Measurements from ENCODE around the gene HES1.

The HES1 gene

DNA sequence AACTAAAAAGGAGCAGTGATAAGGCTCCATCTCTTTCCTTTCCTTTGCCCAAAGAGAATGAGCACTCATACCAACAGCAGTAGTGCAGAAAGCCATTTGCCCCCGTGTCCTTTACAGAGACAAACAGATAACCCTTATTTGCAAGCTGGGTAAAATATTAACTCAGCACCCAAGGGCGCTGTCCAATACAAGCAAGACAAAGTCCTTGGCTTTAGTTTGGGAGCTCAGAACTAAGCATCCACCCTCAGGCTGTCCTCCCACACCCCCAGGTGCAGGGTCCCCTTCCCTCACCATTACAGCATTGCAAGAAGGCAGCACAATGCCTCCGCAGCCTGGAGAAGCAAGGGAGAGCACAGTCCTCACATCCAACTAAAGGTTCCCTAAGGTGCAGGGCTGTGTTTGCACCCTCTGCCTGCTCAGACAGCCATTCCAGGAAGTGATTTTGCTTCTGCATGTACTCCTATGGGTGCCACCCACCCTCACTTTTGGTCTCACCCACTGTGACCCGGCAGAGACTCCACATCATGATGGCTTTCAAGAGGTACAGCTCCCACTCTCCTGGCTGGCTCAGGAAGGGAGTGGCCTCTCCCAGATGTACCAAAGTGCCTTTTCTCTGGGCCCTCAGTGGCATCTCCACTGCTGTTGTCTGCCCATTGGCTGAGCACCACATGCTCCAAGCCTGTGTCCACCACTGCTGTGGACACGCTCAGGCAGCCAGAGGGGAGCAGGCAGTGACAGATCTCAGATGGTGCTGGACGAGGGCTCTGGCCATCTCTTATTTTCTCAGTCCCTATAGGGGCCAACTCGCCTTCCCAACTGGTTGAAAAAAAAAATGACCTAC lies 34.1 kb upstream of the HES1 start:
- peak; percentile 82 for FAIRE-seq

DNA sequence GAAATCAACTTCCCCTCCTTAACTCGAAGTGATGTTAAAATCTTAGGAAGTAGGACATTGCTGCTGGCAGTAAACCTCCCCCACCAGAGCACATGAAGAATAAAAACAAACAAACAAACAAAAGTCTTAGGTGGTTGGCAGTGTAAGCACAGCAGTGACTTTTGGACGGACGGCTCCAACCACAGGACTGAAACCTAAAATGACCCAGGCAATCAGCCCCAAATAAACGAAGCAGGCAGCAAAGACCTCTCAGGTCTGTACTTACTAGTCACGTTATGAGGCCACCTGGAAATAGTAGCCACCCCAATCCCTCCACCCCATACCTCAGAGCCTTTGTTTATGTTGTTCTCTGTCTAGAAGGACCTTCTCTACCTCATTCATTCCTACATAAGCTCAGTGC lies 33.5 kb upstream of the HES1 start:
- FAIRE-seq, result no peak
- no peak for DNase-seq (ENCODE audit: extremely low spot score, insufficient read length, low read depth)

More for the DNA sequence above, 34.1 kb upstream of the HES1 start:
- no peak for DNase-seq (ENCODE audit: extremely low spot score, insufficient read length, low read depth)

DNA sequence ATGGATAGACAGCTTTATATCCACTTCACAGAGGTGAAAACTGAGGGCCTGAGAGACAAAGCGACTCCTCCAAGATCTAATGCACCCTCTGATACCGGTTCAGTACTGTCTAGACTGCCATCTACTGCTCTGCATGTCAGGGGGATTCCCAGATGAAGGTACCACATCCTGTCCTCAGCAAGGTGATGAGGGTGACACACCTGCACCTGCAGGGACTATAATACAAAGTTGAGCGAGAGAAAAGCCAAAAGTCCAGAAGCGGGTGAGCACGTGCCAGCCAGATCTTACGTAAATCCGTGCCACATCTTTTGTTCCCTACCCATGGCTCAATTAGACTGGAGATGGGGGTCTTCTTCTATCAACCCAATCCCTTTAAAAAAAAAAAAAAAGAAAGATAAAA lies 32.4 kb upstream of the HES1 start:
- FAIRE-seq (peak; percentile 44), DNase-seq (ENCODE audit: extremely low spot score, insufficient read length, low read depth) (peak; percentile 22)

DNA sequence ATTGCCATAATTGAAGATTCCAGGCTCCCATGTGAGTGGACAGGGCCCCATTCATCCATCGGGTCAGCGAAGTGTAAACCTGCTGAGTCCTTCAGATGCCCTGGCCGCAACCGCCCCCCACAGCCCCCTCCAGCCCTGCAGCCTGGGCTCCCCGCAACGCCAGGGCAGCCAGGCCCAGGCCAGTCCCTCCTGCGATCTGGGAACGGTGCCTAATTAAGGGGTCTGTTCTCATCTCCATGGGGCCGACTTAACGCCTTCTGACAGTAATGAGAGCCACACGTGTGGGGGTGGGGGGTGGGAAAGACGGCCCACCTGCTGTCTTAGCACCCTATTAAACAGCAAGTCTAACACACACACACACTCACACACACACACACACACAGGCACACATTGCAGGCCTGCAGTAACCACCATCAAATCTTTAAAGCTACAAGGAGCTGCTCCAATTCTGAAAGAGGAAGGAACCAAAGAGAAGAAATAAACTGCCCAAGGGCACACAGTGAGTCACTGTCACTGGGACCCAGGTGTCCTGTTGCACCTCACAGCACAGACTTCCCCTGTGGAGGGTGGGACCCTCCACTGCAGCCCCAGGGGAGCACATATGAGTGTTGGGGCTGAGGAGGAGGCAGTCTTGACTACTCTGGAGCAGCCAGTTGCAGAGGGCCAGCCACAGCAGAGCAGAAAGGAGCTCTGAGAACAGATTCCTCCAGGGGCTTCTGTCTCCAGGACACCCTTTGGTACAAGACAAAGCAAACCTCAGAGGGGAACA lies 31.8 kb upstream of the HES1 start:
- peak; percentile 42 for FAIRE-seq
- DNase-seq (ENCODE audit: extremely low spot score, insufficient read length, low read depth), result no peak

DNA sequence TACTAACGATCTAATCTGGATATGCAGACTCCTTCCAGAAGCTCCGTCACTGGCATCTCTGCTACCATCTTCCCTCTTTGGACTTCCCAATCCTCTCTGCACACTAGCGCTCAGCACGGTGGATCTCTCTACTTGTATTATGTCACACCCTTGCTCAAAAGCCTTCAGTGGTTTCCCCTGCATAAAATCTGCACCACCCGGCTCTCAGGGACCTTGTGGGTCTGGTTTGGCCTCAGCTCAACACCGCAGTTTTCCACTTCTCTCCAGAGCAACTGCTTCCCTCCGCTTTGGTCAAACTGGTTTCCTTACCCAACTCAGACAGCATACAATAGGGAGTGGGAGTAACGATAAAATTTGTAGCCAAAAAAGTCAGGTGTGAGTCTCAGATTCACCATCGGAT lies 30.7 kb upstream of the HES1 start:
- DNase-seq (ENCODE audit: extremely low spot score, insufficient read length, low read depth), result no peak

DNA sequence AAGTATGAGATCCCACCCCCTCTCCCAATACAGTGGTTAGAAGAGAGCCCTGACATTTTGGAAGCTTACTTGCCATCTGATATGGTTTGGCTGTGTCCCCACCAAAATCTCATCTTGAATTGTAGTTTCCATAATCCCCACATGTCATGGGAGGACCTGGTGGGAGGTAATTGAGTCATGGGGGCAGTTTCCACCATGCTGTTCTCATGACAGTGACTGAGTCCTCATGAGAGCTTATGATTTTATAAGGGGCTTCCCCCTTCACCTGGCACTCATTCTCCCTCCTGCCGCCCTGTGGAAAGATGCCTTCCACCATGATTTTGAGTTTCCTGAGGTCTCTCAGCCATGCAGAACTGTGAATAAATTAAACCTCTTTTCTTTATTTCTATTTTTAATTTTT lies 28.8 kb upstream of the HES1 start:
- FAIRE-seq (no peak), DNase-seq (ENCODE audit: extremely low spot score, insufficient read length, low read depth) (no peak)

More for the DNA sequence above, 30.7 kb upstream of the HES1 start:
- FAIRE-seq, result no peak

DNA sequence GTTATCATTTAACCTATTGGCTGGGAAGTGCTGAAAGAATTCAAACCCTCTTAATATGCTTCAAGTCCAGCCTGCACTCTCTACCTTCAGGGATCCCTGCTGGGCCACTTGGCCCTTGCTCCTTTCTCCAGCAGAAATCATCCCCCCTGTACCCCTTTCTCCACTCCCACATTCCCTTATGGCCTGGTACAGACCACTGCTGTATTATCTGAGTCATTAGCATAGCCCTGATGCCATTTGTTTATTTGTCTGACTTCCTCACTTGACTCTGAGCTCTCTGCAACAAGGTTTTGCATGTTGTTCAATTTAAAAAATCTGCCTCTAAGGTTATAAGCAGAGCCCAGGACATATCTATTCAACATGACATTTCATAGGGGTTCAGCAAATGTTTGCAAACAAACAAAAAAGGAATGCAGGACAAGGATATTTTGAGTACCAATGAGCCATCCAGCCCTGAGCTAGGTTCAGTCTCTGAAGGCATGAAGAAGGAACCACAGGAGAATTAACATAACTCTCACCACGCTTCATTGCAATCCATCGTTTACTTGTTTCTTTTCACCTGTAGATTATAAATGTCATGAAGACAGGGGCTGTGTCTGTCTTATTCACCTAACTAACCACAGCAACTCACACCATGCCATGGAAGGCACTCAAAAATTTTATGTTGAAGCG lies 26.6 kb upstream of the HES1 start:
- FAIRE-seq (no peak), DNase-seq (ENCODE audit: extremely low spot score, insufficient read length, low read depth) (no peak)

DNA sequence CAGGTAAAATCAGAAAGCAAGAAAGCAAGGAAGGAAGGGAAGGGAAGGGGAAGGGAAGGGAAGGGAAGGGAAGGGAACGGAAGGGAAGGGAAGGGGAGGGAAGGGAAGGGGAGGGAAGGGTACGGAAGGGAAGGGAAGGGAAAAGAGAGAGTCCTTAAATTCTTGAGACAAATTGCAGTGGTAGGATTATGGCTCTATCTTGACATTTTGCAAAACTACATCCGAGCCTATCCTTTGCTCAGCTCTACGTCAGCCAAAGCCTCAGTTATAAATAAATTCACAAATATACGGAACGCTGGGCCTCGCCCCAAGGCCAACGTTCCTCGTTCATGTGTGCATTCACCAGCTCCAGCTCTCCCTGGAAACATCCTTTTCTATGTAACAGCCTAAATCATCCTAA lies 25.5 kb upstream of the HES1 start:
- DNase-seq (ENCODE audit: extremely low spot score, insufficient read length, low read depth) (no peak), FAIRE-seq (no peak)

DNA sequence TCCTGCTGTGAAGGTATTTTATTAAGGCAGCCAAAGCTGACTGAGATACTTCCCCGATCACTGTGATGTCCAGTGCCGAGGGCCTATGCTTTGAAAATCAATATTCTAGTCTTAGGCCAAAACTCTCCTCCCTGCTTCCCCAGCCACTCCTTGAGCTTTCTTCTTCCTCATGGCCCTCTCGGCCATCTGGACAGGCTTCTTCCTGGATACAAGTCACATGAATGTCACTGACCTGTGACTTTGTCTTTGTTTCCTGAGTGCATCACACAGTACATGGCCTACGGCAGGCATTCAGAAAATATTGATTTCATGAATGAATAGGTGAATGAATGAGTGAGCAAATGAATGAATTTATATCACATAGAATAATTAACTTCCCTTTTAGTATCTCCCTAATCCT lies 24.6 kb upstream of the HES1 start:
- DNase-seq (ENCODE audit: extremely low spot score, insufficient read length, low read depth) (no peak), FAIRE-seq (no peak)

DNA sequence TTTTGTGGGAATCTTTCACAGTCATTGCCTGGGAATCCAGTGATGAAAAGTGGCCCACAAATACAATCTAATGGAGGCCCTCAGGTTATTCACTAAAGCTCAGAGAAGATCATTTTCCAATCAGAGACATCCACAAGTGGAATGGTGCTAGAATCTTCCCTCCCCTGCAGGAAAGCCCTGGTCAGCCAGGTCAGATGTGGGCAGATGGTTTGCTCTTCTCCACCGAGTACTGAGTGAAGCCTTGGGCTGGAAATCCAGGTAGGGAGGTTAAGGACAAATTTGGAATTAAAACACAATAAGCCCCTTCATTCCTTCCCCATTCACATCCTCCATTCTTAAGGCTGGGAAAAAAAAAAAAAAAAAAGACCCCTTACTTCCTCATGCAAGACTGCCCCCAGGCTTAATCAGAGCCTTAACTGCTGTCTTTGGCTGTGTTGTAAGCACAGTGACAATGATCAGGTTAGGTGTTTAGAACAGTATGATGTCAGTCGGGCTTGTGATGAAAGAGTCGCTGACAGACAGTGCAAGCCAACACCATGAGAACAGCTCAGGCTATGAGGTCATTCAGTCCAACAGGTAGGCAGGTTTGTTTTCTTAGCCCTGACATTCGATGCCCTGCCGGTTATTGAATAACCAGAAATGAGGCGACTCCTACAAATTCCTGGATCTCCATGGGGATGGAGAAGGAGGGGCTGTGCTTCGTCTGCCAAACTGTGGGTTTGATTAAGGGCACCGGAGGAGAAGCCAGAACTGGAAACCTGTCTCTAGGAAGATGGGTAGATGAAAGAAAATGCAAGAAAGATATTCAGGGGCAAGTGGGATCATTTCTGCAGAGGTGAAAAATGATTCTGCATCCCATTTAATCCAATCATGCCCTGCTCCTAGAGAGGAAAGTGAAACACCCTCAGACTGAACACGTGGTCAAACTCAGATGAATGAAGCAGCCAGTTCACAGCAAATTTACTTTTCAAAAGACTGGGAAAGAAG lies 23.5 kb upstream of the HES1 start:
- FAIRE-seq (no peak), DNase-seq (ENCODE audit: extremely low spot score, insufficient read length, low read depth) (no peak)

DNA sequence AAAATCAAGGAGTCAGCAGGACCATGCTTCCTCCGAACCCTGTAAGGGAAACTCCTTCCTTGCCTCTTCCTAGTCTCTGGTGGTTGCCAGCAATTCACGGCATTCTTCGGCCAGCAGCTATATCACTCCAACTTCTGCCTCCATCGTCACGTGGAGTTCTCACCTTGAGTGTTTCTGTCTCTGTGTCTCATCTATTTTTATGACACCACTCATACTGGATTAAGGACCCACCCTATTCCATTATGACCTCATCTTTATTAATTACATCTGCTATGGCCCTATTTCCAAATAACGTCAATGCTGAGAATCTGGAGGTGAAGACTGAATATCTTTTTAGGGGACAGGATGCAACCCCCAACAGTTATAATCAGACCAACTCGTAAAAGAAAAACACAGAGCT lies 21.8 kb upstream of the HES1 start:
- DNase-seq (ENCODE audit: extremely low spot score, insufficient read length, low read depth), result no peak
- FAIRE-seq, result no peak

DNA sequence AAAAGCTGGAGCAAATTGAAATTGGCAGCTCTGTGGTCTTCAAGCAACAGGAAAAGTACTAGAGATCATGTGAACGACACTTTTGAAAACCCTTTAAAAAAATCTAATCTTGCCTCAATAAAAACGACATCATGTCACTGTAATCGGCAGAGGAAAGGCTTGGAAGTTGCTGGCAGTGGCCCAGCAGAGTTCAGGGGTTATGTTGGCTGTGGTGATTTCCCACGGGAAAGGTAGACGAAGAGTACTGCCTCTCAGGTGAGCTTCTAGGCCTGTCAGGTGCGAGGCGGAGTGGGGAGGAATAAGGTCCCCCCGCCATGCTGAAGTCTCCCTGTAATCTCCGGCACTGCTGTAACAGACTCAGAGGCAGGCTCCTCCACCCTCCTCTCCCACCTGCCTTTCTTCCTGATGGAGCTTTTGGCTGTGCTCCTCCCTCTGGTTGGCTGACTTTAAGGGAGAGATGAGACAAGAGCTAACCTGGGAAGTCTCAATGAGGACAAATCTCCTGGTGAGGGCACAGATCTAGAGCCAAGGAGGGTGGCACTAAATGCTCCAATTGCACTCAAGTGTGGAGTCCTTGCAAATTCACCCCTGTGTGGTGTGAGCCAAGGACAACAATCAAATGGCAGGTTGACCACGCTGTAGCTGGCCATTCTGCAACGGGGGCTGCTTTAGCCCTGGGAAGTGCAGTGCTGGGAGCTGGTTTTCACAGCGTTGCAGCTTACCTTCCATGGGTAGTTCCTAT lies 18.7 kb upstream of the HES1 start:
- no peak for DNase-seq (ENCODE audit: extremely low spot score, insufficient read length, low read depth)
- no peak for FAIRE-seq

DNA sequence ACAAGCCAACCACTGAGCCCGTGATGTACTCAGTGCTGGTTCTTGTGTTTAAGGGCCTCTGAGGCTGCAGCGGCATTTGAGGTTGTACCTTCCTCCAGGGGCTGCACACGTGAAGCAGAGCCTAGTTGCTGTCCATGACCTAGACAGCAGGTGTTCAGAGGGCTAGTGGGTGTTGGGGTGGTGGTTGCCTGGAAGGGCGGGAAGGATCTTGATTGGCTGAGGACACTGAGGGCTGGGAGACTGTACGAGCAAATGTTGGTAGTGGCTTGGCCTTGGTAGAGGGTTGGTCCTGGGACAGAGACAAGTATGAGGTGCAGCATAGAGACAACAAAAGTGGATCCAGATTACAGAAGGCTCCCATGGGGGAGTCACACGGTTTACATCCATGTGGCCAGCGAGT lies 17.0 kb upstream of the HES1 start:
- DNase-seq (ENCODE audit: extremely low spot score, insufficient read length, low read depth), result no peak

DNA sequence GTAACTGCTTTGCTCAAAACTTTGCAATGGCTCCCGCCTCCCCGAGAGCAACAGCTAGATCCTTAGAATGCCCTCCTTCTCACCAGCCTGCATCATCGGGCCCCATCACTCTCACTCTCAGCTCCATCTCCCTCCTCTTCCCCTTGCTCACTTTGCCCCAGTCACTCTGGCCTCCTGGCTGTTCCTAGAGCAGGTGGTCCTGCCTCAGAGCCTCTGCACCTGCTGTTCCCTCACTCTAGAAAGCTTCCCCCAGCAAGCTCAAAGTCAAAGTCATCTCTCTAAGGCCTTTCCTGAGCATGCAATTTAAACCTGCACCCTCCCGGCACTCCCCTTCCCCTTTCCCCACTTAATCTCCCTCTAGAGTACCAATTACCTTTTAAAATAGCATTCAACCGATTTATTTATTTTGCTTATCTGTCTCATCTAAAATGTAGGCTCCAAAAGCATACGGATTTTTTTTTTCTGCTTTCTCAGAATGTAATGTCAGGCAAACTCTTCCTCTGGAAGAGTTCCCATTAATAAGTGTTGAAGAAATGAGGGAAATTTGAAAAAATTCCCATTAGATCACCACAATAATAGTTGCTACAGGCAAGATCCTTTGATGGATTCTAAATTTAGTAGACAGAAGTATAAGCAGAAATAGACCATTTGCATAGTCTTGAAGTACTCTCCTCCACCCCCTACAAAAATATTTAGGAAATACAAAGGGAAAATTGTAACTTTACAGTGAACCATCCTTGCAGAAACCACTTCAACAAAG lies 15.9 kb upstream of the HES1 start:
- FAIRE-seq, result no peak
- DNase-seq (ENCODE audit: extremely low spot score, insufficient read length, low read depth), result no peak

More for the DNA sequence above, 17.0 kb upstream of the HES1 start:
- FAIRE-seq, result no peak

DNA sequence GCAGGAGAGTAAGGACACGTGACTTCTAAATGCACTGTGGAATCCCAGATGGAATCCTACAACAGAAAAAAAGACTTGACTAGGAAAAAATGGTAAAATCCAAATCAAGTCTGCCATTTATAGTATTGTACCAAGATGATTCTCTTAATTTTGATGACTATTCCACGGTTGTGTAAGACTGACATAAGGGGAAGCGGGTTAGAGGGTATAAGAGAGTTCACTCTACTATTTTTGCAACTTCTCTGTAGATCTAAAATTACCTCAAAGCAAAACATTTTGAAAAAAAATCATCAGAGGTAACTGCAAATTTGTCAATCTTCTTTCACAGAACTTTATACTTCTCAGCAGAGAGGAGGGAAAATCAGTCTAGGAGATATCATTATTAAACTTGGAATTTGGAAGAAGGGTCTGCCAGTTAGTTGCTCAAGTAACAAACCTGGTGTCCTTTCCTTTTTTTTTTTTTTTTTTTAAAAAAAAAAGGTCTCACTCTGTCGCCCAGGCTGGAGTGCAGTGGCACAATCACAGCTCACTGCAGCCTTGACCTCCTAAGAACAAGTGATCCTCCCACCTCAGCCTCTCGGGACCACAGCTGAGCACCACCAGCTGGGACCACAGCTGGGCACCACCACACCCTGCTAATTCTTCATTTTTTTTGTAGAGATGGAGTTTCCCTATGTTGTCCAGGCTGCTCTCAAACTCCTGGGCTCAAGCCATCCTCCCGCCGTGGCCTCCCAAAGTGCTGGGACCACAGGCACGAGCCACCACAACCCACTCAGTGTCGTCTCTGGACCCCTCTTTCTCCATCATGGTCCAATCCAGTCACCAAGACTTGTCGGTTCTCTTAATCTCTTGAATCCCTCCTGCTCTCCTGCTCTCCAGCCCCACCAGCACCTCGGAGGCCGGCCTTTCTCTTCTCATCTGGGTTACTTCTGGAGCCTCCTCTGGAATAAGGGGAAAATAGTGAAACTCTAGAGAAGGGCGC lies 14.9 kb upstream of the HES1 start:
- no peak for FAIRE-seq

DNA sequence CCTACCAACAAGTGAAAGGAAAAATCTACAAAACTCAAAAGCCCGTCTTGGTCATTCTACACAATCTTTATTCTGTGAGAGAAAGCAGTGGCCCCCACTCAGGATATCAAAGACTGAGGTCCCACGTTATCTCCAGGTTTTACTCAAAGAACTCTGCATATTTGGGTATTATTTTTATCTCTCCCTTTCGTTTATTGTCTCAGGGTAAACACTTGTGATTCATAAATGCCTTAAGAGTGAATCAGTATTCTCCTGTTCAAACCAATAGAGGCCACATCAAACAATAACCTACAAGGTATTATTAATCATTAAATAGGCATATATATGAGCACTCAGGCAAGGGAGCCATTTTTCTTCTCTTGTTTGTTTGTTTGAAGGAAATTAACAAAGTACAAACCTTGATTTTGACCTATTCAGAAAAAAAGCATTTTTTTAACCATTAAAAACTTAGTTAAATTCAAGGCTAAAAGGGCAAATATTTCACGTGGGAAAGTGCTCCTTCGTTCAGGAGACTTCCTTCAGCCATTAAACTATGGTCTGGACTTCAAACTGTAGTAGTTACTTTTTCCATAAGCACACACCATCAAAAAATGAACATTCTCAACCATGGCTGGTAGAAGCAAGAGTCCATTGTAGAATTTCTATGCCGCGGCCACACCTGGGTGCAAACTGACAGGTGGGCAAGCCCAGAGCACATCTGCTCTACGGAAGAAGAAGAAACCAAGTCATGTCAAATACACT lies 13.9 kb upstream of the HES1 start:
- no peak for DNase-seq (ENCODE audit: extremely low spot score, insufficient read length, low read depth)
- FAIRE-seq, result no peak

More for the DNA sequence above, 14.9 kb upstream of the HES1 start:
- DNase-seq (ENCODE audit: extremely low spot score, insufficient read length, low read depth), result no peak

DNA sequence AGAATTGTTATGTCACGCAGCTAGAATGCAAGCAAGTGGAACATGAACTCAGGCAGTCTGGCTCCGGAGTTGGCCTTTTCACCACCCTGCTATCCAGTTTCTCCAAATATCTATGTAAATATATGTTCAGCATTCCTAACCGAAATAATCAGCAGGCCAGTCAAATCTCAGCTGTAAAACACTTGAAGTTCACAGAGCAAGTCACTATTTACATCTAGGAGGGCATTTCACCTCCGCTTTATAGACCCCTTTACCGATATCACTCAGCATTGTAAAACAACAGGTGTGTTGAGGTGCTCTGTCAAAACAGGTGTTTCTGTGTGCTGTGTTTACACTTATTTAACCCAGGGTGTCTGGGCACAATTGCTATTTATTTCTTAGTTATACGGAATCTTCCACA lies 12.2 kb upstream of the HES1 start:
- FAIRE-seq (no peak), DNase-seq (ENCODE audit: extremely low spot score, insufficient read length, low read depth) (no peak)
